ENCODE measurements around the gene G3BP1. TPM values are rescaled to one million over a fixed set of nuclear protein-coding genes. Genes with fewer than 3 reads are reported as not detected.

G3BP1 gene
- total RNA-seq, 5 donors from 2014 or later (not counting 1 experiment from before 2014, with no cell fraction given), result 109 to 185 (median 170) TPM

DNA sequence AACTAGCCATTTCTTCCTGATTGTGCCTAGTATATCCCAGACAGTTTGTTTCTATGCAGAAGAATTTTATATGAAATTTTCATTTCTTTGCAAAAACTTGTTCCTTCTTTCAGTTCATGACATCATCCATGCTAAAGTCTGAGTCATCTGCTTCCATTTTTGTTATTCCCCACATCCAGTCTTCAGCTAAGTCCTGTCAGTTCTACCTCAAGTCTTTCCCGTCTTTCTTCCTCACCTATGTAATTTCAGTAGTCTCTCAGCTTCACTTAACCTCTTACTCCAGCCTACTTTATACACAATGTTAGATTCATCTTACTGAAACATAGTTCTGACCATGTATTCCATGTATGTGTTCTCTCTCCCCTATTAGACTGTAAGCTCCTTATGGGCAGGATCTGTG is 39.1 kb downstream of the G3BP1 start:
- no peak overlapping the region for H3K4me3 ChIP-seq (ENCODE audit: control insufficient read depth in 1 of 2, extremely low read depth in 1 of 2, low read length in 1 of 2)
- no peak for DNase-seq
- Mint-ChIP-seq H3K27ac (no peak overlapping the region), H3K4me3 (no peak overlapping the region), H3K36me3 (peaks cover 56% of the 10 kb centered on the region), H3K9me3 (peaks cover 0 to 3% (median 0%) of the 10 kb centered on the region in 3 donors), H3K27me3 (no peaks in the 10 kb centered on the region), H3K4me1 (peaks cover 4 to 18% (median 9%) of the 10 kb centered on the region in 3 donors)
- WGBS (ENCODE audit: insufficient coverage), result 75% methylated on average over 1 of the region's 1 CpG
- no peaks in the 10 kb centered on the region for H3K4me1 ChIP-seq (ENCODE audit: control insufficient read depth in 1 of 2, extremely low read depth in 1 of 2, insufficient read depth in 2 of 2, low read length in 2 of 2)
- H3K9me3 ChIP-seq, result no peaks in the 10 kb centered on the region
- no peaks in the 10 kb centered on the region for H3K27me3 ChIP-seq (replicated peaks in 1 of 2; ENCODE audit: control insufficient read depth in 2 of 2, extremely low read depth in 1 of 2, insufficient read depth in 2 of 2, low read length in 1 of 2)
- ChIA-PET POLR2A (no interaction called here), CTCF (interaction anchor here in 1 of 2 donors (1.6 kb wide), 1 partner anchor 12 kb away, joined by 3 read pairs; no protein-coding TSS in a partner anchor)
- H3K27ac ChIP-seq (ENCODE audit: low read length), result no peak overlapping the region
- no peak for ATAC-seq (replicated peaks in 1 of 4)
- H3K36me3 ChIP-seq (ENCODE audit: control insufficient read depth in 2 of 2, extremely low read depth in 1 of 2, insufficient read depth in 1 of 2, low read length in 1 of 2), result peaks cover 0 to 39% of the 10 kb centered on the region in 2 donors

DNA sequence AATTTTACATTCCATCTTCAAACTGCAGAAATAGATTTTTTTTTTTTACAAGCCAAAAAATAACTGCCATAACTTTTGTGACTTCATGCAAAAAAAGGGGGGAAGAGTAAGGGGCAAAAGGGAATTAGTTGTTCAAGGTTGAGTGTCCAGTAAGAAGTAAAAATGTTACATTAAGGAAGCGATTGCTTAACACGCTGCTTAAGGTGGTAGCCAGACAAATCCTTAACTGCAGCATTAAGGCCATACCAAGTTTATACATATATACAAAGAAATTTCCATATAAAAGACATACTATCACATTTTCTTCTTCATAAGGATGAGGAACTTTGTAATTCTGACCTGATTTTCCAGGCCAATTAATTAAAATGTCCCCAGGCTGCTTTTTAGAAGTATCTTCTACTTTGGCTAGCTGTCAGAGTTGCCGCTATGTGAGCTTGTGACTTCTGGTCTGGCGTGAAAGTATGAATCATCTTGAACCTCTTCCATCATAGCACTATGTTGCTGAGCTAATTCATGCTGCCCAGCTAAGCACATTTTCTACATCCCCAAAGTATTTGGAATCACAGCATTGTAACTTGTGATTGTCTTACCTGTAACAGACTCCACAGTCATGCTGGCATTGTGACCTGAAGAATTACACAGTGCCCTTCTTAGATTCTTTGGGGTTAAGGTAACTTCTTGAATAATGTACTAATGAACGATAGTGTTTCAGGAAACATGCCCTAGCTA is 40.0 kb downstream of the G3BP1 start:
- peaks cover 4 to 12% (median 5%) of the 10 kb centered on the region in 3 donors for H3K4me1 Mint-ChIP-seq
- H3K4me3 Mint-ChIP-seq, result no peak overlapping the region
- 60% methylated on average over 1 of the region's 5 CpGs for WGBS (ENCODE audit: insufficient coverage)
- Histone ChIP-seq H3K27ac (ENCODE audit: low read length) (no peak overlapping the region), H3K9me3 (no peaks in the 10 kb centered on the region), H3K4me1 (ENCODE audit: control insufficient read depth in 1 of 2, extremely low read depth in 1 of 2, insufficient read depth in 2 of 2, low read length in 2 of 2) (no peaks in the 10 kb centered on the region), H3K27me3 (replicated peaks in 1 of 2; ENCODE audit: control insufficient read depth in 2 of 2, extremely low read depth in 1 of 2, insufficient read depth in 2 of 2, low read length in 1 of 2) (no peaks in the 10 kb centered on the region), H3K36me3 (ENCODE audit: control insufficient read depth in 2 of 2, extremely low read depth in 1 of 2, insufficient read depth in 1 of 2, low read length in 1 of 2) (peaks cover 0 to 34% of the 10 kb centered on the region in 2 donors), H3K4me3 (ENCODE audit: control insufficient read depth in 1 of 2, extremely low read depth in 1 of 2, low read length in 1 of 2) (no peak overlapping the region)
- CTCF ChIA-PET, result interaction anchor here (0.6 to 1.6 kb wide), 3 partner anchors 13 to 537 kb away, joined by 3 to 4 read pairs (median 3); no protein-coding TSS in a partner anchor
- DNase-seq, result no peak
- no peaks in the 10 kb centered on the region for H3K27me3 Mint-ChIP-seq
- POLR2A ChIA-PET, result no interaction called here
- peak overlapping the region in 1 of 2 donors; percentile 24 for H3K27ac Mint-ChIP-seq
- no peak for ATAC-seq (replicated peaks in 1 of 4)
- H3K36me3 Mint-ChIP-seq, result peaks cover 53% of the 10 kb centered on the region
- peaks cover 0 to 3% (median 0%) of the 10 kb centered on the region in 3 donors for H3K9me3 Mint-ChIP-seq

DNA sequence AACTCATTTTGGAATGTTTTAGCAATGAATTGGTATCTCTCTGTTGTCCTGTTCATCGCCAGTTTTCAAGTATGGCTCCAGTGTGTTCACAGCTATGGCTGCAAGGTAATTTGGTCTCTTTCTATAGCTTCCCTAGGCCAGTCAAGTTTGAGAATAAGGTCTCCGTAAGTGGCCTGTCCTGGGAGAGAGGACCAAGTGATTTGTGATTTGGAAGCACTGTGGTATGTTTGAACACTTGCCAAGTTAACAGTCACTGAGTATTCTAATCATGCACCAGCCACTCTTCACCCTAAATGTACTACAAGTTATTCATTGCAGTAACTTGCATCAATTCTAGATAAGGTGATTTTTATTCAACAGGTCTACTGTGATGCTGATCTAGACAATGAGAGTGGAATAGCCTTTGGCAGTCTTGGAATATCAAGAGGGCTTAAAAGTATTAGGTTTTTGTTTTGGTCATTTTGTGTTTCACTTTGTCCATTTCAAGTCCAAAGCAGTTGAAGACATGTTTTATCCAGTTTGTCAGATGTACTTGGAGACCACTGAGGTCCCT is 41.1 kb downstream of the G3BP1 start:
- H3K36me3 ChIP-seq (ENCODE audit: control insufficient read depth in 2 of 2, extremely low read depth in 1 of 2, insufficient read depth in 1 of 2, low read length in 1 of 2), result peaks cover 0 to 30% of the 10 kb centered on the region in 2 donors
- H3K36me3 Mint-ChIP-seq, result peaks cover 50% of the 10 kb centered on the region
- CTCF ChIA-PET, result no interaction called here

DNA sequence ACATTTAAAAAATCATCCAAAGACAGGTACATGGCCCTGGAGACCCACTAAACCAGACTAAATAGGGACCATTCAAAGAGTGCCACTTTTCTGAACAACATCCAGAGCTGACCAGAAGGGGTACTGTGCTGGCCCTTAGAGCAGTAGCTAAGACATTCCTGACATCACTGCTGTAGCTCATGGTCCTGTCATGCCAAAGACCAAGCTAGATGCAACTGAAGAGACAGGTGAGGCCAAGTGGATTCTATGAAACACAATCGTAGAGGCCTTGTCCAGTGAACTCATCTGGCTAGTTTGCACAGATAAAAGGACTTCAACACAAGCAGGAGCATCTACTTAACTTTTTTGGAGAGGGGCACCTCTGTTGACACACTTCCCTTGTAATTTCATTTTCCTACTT is 43.3 kb downstream of the G3BP1 start:
- Mint-ChIP-seq H3K27ac (peak overlapping the region in 1 of 2 donors; percentile 9), H3K4me1 (peaks cover 0 to 5% (median 4%) of the 10 kb centered on the region in 3 donors), H3K27me3 (no peaks in the 10 kb centered on the region), H3K36me3 (peaks cover 34% of the 10 kb centered on the region), H3K4me3 (no peak overlapping the region), H3K9me3 (peaks cover 0 to 3% (median 0%) of the 10 kb centered on the region in 3 donors)
- ChIA-PET CTCF (interaction anchor here in 1 of 2 donors (1.2 kb wide), 1 partner anchor 327 kb away, joined by 4 read pairs; no protein-coding TSS in a partner anchor), POLR2A (no interaction called here)
- H3K4me1 ChIP-seq (ENCODE audit: control insufficient read depth in 1 of 2, extremely low read depth in 1 of 2, insufficient read depth in 2 of 2, low read length in 2 of 2), result no peaks in the 10 kb centered on the region
- no peak overlapping the region for H3K4me3 ChIP-seq (ENCODE audit: control insufficient read depth in 1 of 2, extremely low read depth in 1 of 2, low read length in 1 of 2)
- WGBS (ENCODE audit: insufficient coverage), result 100% methylated on average over 1 of the region's 1 CpG
- no peaks in the 10 kb centered on the region for H3K27me3 ChIP-seq (replicated peaks in 1 of 2; ENCODE audit: control insufficient read depth in 2 of 2, extremely low read depth in 1 of 2, insufficient read depth in 2 of 2, low read length in 1 of 2)
- ATAC-seq (replicated peaks in 1 of 4) (no peak), DNase-seq (no peak)
- H3K36me3 ChIP-seq (ENCODE audit: control insufficient read depth in 2 of 2, extremely low read depth in 1 of 2, insufficient read depth in 1 of 2, low read length in 1 of 2), result peaks cover 0 to 17% of the 10 kb centered on the region in 2 donors
- H3K9me3 ChIP-seq, result no peaks in the 10 kb centered on the region
- no peak overlapping the region for H3K27ac ChIP-seq (ENCODE audit: low read length)

More for the DNA sequence above, 41.1 kb downstream of the G3BP1 start:
- POLR2A ChIA-PET, result no interaction called here
- peaks cover 0 to 3% (median 0%) of the 10 kb centered on the region in 3 donors for H3K9me3 Mint-ChIP-seq
- Histone ChIP-seq H3K27me3 (replicated peaks in 1 of 2; ENCODE audit: control insufficient read depth in 2 of 2, extremely low read depth in 1 of 2, insufficient read depth in 2 of 2, low read length in 1 of 2) (no peaks in the 10 kb centered on the region), H3K4me1 (ENCODE audit: control insufficient read depth in 1 of 2, extremely low read depth in 1 of 2, insufficient read depth in 2 of 2, low read length in 2 of 2) (no peaks in the 10 kb centered on the region), H3K9me3 (no peaks in the 10 kb centered on the region), H3K27ac (ENCODE audit: low read length) (no peak overlapping the region), H3K4me3 (ENCODE audit: control insufficient read depth in 1 of 2, extremely low read depth in 1 of 2, low read length in 1 of 2) (no peak overlapping the region)
- no peak for DNase-seq
- 91% methylated on average over 1 of the region's 2 CpGs for WGBS (ENCODE audit: insufficient coverage)
- no peaks in the 10 kb centered on the region for H3K27me3 Mint-ChIP-seq
- H3K4me3 Mint-ChIP-seq, result no peak overlapping the region
- ATAC-seq (replicated peaks in 1 of 4), result no peak
- H3K4me1 Mint-ChIP-seq, result peaks cover 4 to 10% (median 4%) of the 10 kb centered on the region in 3 donors
- H3K27ac Mint-ChIP-seq, result peak overlapping the region in 1 of 2 donors; percentile 23

DNA sequence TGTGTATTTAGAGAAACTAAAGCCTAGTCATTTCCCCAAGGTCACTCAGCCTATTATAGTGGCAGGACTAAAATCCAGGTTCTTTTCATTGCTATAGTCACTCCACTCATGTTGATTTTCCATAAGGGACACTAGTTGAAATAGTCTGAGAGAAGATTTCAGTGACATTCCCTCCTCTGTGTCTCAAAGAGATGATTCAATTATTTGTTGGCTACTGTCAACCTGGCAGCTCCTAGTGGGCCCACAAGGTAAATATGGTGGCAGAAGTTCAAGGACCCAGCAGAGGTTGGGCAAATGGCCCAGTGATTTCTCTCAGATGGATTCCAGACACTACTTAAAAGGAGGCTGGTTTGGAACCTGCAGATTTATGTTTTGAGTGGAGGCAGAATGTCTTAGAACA is 48.1 kb downstream of the G3BP1 start:
- no peaks in the 10 kb centered on the region for H3K4me1 Mint-ChIP-seq
- peaks cover 11% of the 10 kb centered on the region for H3K36me3 Mint-ChIP-seq
- CTCF ChIA-PET, result no interaction called here
- Histone ChIP-seq H3K4me1 (ENCODE audit: control insufficient read depth in 1 of 2, extremely low read depth in 1 of 2, insufficient read depth in 2 of 2, low read length in 2 of 2) (no peaks in the 10 kb centered on the region), H3K9me3 (no peaks in the 10 kb centered on the region), H3K27ac (ENCODE audit: low read length) (no peak overlapping the region), H3K4me3 (ENCODE audit: control insufficient read depth in 1 of 2, extremely low read depth in 1 of 2, low read length in 1 of 2) (no peak overlapping the region), H3K36me3 (ENCODE audit: control insufficient read depth in 2 of 2, extremely low read depth in 1 of 2, insufficient read depth in 1 of 2, low read length in 1 of 2) (no peaks in the 10 kb centered on the region), H3K27me3 (replicated peaks in 1 of 2; ENCODE audit: control insufficient read depth in 2 of 2, extremely low read depth in 1 of 2, insufficient read depth in 2 of 2, low read length in 1 of 2) (no peaks in the 10 kb centered on the region)
- H3K9me3 Mint-ChIP-seq, result no peaks in the 10 kb centered on the region
- H3K27me3 Mint-ChIP-seq, result no peaks in the 10 kb centered on the region
- POLR2A ChIA-PET, result no interaction called here
- no peak overlapping the region for H3K4me3 Mint-ChIP-seq
- no peak overlapping the region for H3K27ac Mint-ChIP-seq
- no peak for DNase-seq
- no peak for ATAC-seq (replicated peaks in 1 of 4)

DNA sequence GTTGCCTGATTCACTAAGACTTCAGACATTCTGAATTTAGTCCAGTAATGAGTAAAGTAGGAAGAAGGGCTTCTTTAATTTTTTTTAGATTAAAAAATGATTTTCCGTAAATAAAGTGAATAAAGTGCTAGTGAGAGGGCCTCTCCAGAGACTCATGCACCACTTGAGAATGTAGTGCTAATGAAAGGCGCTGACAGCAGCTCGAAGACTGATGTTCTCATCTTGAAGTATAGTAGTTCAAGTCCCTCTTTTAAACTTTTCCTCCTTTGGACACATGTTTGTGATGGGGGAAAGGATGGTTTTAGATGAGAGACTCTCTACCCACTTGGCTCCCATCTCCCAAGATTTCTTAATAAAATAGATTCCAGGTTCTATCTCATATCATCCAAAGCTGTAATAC is 48.5 kb downstream of the G3BP1 start:
- Mint-ChIP-seq H3K4me3 (no peak overlapping the region), H3K4me1 (peaks cover 0 to under 1% (median 0%) of the 10 kb centered on the region in 3 donors), H3K27me3 (no peaks in the 10 kb centered on the region), H3K36me3 (peaks cover 12% of the 10 kb centered on the region), H3K27ac (no peak overlapping the region), H3K9me3 (no peaks in the 10 kb centered on the region)
- Histone ChIP-seq H3K27ac (ENCODE audit: low read length) (no peak overlapping the region), H3K4me3 (ENCODE audit: control insufficient read depth in 1 of 2, extremely low read depth in 1 of 2, low read length in 1 of 2) (no peak overlapping the region), H3K4me1 (ENCODE audit: control insufficient read depth in 1 of 2, extremely low read depth in 1 of 2, insufficient read depth in 2 of 2, low read length in 2 of 2) (no peaks in the 10 kb centered on the region), H3K9me3 (no peaks in the 10 kb centered on the region), H3K36me3 (ENCODE audit: control insufficient read depth in 2 of 2, extremely low read depth in 1 of 2, insufficient read depth in 1 of 2, low read length in 1 of 2) (no peaks in the 10 kb centered on the region), H3K27me3 (replicated peaks in 1 of 2; ENCODE audit: control insufficient read depth in 2 of 2, extremely low read depth in 1 of 2, insufficient read depth in 2 of 2, low read length in 1 of 2) (no peaks in the 10 kb centered on the region)
- ATAC-seq (replicated peaks in 1 of 4) (no peak), DNase-seq (no peak)
- ChIA-PET POLR2A (no interaction called here), CTCF (no interaction called here)
- WGBS (ENCODE audit: insufficient coverage), result 100% methylated on average over 1 of the region's 3 CpGs

Measured in T-cell (primary cell).